Ovary (tissue), 9 donors: Measurements from ENCODE around the gene GUCY2D. TPM values are rescaled to one million over a fixed set of nuclear protein-coding genes. Genes with fewer than 3 reads are reported as not detected.
"Not testable (repeated sequence)": the region's sequence is repeated elsewhere in the genome, so short reads cannot be mapped to it uniquely, and the experiment has no call there.

Experiments
- DNase-seq, 5 donors: peaks; one replicate each; pipeline ENCODE4 v3.0.0-alpha.2; 2019 to 2020
- H3K27ac ChIP-seq, 2 donors: fragments of 200-600 bp; one replicate each; pipeline versions ENCODE4 v1.5.1 to v1.8.0; 2019 to 2022
- H3K27me3 ChIP-seq: fragments of 200-600 bp; one replicate; pipeline ENCODE4 v1.8.0; 2022
- H3K36me3 ChIP-seq: fragments of 200-600 bp; sonication (generic); one replicate; pipeline ENCODE4 v1.5.1; 2019
- H3K4me1 ChIP-seq: one replicate; pipeline ENCODE4 v1.8.1; 2013; ENCODE audit warnings: mild to moderate bottlenecking, moderate library complexity; ENCODE audit not compliant: insufficient read depth
- H3K4me3 ChIP-seq: fragments of 200-600 bp; sonication (generic); one replicate; pipeline ENCODE4 v1.5.1; 2017
- H3K9me3 ChIP-seq, 2 donors: fragments of 200-600 bp in 1 of 2; sonication (generic) in 1 of 2; one replicate each; pipeline versions ENCODE4 v1.5.1 to v1.8.1; 2013 to 2019; ENCODE audit warnings: mild to moderate bottlenecking in 1 of 2, moderate library complexity in 1 of 2
- CTCF ChIP-seq, 3 donors: fragments of 450-650 bp in 2 of 3; fragments of 200-600 bp in 1 of 3; IDR thresholded peaks; one replicate each; pipeline versions ENCODE4 v1.5.1 to v1.8.0; 2016 to 2022; ENCODE audit warnings: antibody characterized with exemption in 3 of 3, mild to moderate bottlenecking in 1 of 3
- EP300 ChIP-seq: sonication (generic); formaldehyde crosslinking; IDR thresholded peaks from one replicate; pipeline ENCODE4 v1.6.1; 2017; ENCODE audit warnings: antibody characterized with exemption
- POLR2A ChIP-seq: fragments of 450-650 bp; IDR thresholded peaks from one replicate; pipeline ENCODE4 v1.6.1; 2017; ENCODE audit warnings: antibody characterized with exemption, mild to moderate bottlenecking, moderate library complexity
- WGBS, 3 donors: extraction: QIAGEN DNeasy Blood & Tissue Kit in 1 of 3; methylation state at CpG; one replicate each; pipeline versions ENCODE4 v1.1.5 to v1.1.7; 2013 to 2017; 5-methylcytosine and 5-hydroxymethylcytosine counted together
- intact Hi-C, 4 donors: fragments of 100-400 bp; cut with DNase I; formaldehyde crosslinking; loops; one replicate each; pipeline versions ENCODE4 v1.11.0 to v1.15.1; 2022 to 2023
- polyA plus RNA-seq, 2 donors: library from polyadenylated mRNA; stranded (reverse); fragments of 200-250 nt in 1 of 2; fragments of 350-450 nt in 1 of 2; fragmentation: Illumina TruSeq in 1 of 2; extraction: RNeasy Lipid Tissue Mini Kit (QIAGEN cat#74804) in 1 of 2; gene quantifications; one replicate each; pipeline ENCODE4 v1.2.3, GENCODE V29; 2013 to 2014
- total RNA-seq, 7 donors: library from RNA; depleted of rRNA in 2 of 7; stranded (reverse); fragments of >200 nt in 2 of 7; fragmentation: NEBNext Ultra II Directional in 3 of 7; extraction: Animal tissue kit (Norgen Biotek cat#: 25700) in 3 of 7; gene quantifications; one replicate each; pipeline versions ENCODE4 v1.1.0 to v1.2.4, GENCODE V29; 2016 to 2023
- donor health status: DM: no; HTN: no; CAD: no; lungs with moderate emphysema.
- donor health status: DM: no; HTN: no; CAD: no.
- donor health status: Bipolar disorder and iron deficiency.
- donor health status: DM: yes; HTN: yes; CAD: no.
- donor health status: DM: no; HTN: no; CAD: no.
- donor health status: DM: yes; HTN: yes; CAD: no.

The GUCY2D gene
- total and polyA plus RNA-seq, 9 donors, result 0.05 to 0.42 (median 0.10) TPM; not detected in 6

DNA sequence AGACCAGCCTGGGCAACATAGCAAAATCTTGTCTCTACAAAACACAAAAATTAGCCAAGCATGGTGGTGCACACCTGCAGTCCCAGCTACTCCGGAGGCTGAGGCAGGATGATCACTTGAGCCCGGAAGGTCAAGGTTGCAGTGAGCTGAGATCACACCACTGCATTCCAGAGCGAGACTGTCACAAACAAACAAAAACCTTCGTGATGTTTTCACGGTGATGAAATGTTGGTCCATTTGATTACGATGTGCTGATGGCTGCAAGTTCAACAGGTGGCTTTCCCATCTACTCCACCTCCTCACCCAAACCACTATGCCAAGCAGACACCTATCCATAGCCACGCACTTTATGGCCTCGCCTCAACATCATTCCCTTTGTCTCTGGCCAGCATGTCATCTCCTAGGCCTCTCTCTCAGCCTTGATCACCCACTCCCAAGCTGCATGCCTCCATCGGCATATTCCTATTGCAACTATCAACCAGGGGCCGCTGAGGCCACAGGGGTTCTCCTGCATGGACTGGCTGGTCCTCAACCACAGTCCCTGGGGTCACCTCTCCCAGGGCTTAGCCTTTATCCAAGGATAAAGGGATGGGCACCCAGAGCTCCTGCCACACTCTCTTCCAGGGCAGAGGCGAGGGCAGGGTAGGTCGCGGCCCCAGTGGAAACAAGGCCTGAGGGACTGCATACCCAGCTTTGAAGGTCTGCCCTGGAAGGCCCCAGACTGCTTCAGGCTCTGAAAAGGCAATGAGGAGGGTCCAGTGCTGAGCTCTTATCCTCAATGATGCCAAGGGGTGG lies 19.3 kb downstream of the GUCY2D start:
- no peak for TF ChIP-seq EP300
- no peak for TF ChIP-seq POLR2A
- TF ChIP-seq CTCF (IDR thresholded peaks at IDR 0.05), result no peak
- Histone ChIP-seq H3K9me3 (no peaks in the 10 kb centered on the region), H3K4me3 (no peak overlapping the region), H3K36me3 (no peaks in the 10 kb centered on the region), H3K4me1 (no peaks in the 10 kb centered on the region), H3K27ac (no peak overlapping the region), H3K27me3 (no peaks in the 10 kb centered on the region)
- no peak for DNase-seq
- 82 to 91% (median 87%) methylated on average over 13 of the region's 13 CpGs for WGBS, 3 donors
- intact Hi-C loops, result no loop called here

GRCh38 chr17:8022360-8023003 lies 20.1 kb downstream of the GUCY2D start:
- intact Hi-C loops, result no loop called here
- H3K4me1 ChIP-seq, result no peaks in the 10 kb centered on the region
- H3K36me3 ChIP-seq, result no peaks in the 10 kb centered on the region
- H3K27ac ChIP-seq, result no peak overlapping the region
- no peak overlapping the region for H3K4me3 ChIP-seq
- DNase-seq, result no peak
- WGBS, 3 donors, result 84 to 88% (median 87%) methylated on average over 4 of the region's 4 CpGs
- H3K9me3 ChIP-seq, result no peaks in the 10 kb centered on the region
- TF ChIP-seq EP300 (no peak), CTCF (IDR thresholded peaks at IDR 0.05) (no peak), POLR2A (no peak)
- H3K27me3 ChIP-seq, result no peaks in the 10 kb centered on the region

- H3K27me3 ChIP-seq, H3K27ac ChIP-seq, H3K4me1 ChIP-seq, intact Hi-C loops, H3K36me3 ChIP-seq, H3K4me3 ChIP-seq, H3K9me3 ChIP-seq, DNase-seq: not testable (repeated sequence)
- WGBS, 3 donors, result 82 to 83% (median 83%) methylated on average over 6 of the region's 6 CpGs
Measured at GRCh38 chr17:8024161-8024560, 21.7 kb downstream of the GUCY2D start.

GRCh38 chr17:8025176-8025911 lies 22.9 kb downstream of the GUCY2D start:
- Histone ChIP-seq H3K4me3 (no peak overlapping the region), H3K27me3 (no peaks in the 10 kb centered on the region), H3K4me1 (no peaks in the 10 kb centered on the region), H3K36me3 (no peaks in the 10 kb centered on the region), H3K27ac (no peak overlapping the region), H3K9me3 (no peaks in the 10 kb centered on the region)
- intact Hi-C loops, result no loop called here
- WGBS, 3 donors, result 83 to 87% (median 85%) methylated on average over 9 of the region's 9 CpGs
- no peak for DNase-seq
- TF ChIP-seq EP300, result no peak
- TF ChIP-seq POLR2A, result no peak
- no peak for TF ChIP-seq CTCF (IDR thresholded peaks at IDR 0.05)
